Epithelial cell of esophagus (primary cell): ENCODE results near the gene RUBCNL.

Experiments used
- DNase-seq: peaks from one replicate; pipeline ENCODE4 v3.0.0; 2010; ENCODE audit warnings: low read depth
- H3K4me3 ChIP-seq: 2 replicates; pipeline ENCODE4 v1.5.1; 2011; ENCODE audit warnings: mild to moderate bottlenecking, low read length, control low read depth
- CTCF ChIP-seq: IDR thresholded peaks from 2 replicates; pipeline ENCODE4 v1.5.1; 2011; ENCODE audit warnings: low read depth, mild to moderate bottlenecking, low read length, control low read depth, inconsistent platforms; ENCODE audit not compliant: insufficient read depth; ENCODE audit errors: missing control alignments

The RUBCNL gene

GRCh38 chr13:46313024-46313423 is 74.0 kb downstream of the RUBCNL start:
- no peak overlapping the region for H3K4me3 ChIP-seq
- no peak for DNase-seq
- TF ChIP-seq CTCF: no peak

- TF ChIP-seq CTCF: no peak
Observed at GRCh38 chr13:46311217-46311616, 75.8 kb downstream of the RUBCNL start.

GRCh38 chr13:46310066-46310465 is 77.0 kb downstream of the RUBCNL start:
- DNase-seq: no peak
- no peak overlapping the region for H3K4me3 ChIP-seq
- no peak for TF ChIP-seq CTCF

More at GRCh38 chr13:46311217-46311616, 75.8 kb downstream of the RUBCNL start:
- DNase-seq: no peak
- no peak overlapping the region for H3K4me3 ChIP-seq

GRCh38 chr13:46307554-46307953 is 79.5 kb downstream of the RUBCNL start:
- no peak for TF ChIP-seq CTCF
- no peak overlapping the region for H3K4me3 ChIP-seq
- DNase-seq: peak; percentile 19

GRCh38 chr13:46304546-46304945 is 82.5 kb downstream of the RUBCNL start:
- no peak for DNase-seq
- no peak for TF ChIP-seq CTCF
- no peak overlapping the region for H3K4me3 ChIP-seq

- TF ChIP-seq CTCF: no peak
- no peak overlapping the region for H3K4me3 ChIP-seq
- no peak for DNase-seq
Observed at GRCh38 chr13:46303742-46304385, 83.2 kb downstream of the RUBCNL start.

GRCh38 chr13:46297361-46297811 is 89.7 kb downstream of the RUBCNL start:
- TF ChIP-seq CTCF: no peak
- DNase-seq: no peak
- no peak overlapping the region for H3K4me3 ChIP-seq
